HG03095 (cell line): ENCODE results near the gene ARFGAP3.

Experiments used
- ATAC-seq: cut with Tn5 transposase; IDR thresholded peaks from one replicate; pipeline ENCODE4 v1.9.1; 2021; ENCODE audit warnings: moderate library complexity; ENCODE audit not compliant: unreplicated experiment

The ARFGAP3 gene

DNA sequence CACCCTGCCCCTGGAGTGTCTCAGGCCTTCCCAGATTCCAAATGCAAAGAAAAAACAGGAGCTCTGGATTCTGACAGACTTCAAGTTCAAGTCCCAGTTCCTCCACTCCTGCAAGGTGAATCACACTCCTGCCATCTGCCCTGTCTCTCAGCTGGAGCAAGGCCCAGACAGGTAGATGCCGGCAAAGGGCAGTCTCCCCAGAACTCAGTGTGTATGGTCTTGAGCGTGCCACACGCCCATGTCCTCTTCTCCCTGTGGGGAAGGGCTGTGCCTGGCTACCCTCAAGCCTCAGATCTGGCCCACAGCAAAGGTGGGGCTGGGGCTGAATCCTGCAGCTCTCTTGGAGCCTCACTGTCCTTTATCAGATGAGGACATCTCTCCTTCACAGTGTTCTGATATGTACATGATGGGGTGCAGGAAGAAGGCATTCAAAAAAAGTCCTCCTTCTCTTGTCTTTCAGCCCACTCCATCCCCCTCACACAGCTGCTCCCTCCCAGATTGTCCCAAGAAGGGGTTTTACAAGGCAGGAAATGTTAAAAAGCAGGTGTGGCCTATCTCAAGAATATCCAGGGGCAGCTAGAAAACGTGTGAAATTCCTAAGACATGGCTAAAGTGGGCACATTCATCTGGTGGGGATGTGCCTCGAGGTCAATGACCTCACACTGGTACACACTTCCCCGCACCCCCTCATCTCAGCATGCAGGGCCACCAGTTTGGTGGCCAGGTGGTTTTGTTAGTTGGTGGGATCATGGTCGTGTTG is 27.7 kb upstream of the ARFGAP3 start:
- no peak for ATAC-seq

DNA sequence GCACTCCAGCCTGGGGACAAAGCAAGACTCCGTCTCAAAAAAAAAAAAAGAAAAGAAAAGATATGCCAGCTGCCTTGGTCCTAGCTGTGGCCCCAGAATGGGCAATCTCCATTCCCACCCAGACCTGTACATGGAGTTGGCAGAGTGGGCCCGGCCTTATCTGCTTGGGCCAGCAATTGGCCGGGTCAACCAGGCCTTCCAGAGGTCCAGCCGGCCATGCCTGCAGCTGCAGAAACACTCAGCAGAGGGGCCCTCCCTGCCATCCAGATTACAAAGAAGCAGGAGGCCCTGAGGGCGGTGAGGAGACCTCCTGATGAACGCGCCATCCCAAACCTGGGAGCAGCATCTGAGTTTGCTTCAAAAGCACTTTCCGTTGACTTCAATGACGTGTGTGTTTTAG is 26.9 kb upstream of the ARFGAP3 start:
- ATAC-seq: no peak

DNA sequence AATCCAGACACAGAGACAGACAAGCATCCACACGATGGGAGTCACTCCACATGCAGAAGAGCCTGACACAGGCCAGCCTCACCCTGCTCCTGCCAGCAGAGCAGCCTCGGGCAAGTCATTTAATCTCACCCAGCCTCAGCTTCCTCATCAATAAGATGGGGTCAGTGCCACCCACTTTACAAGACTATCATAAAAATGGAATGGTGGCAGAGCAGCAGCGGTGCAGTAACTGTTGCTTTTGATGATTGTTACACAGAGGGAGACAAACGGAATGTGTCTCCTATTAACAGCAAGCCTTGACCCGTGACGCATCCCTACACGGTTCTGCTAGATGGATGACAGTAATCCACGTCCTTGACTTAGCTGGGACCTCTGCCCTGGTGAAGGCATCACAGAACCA is 26.0 kb upstream of the ARFGAP3 start:
- no peak for ATAC-seq

DNA sequence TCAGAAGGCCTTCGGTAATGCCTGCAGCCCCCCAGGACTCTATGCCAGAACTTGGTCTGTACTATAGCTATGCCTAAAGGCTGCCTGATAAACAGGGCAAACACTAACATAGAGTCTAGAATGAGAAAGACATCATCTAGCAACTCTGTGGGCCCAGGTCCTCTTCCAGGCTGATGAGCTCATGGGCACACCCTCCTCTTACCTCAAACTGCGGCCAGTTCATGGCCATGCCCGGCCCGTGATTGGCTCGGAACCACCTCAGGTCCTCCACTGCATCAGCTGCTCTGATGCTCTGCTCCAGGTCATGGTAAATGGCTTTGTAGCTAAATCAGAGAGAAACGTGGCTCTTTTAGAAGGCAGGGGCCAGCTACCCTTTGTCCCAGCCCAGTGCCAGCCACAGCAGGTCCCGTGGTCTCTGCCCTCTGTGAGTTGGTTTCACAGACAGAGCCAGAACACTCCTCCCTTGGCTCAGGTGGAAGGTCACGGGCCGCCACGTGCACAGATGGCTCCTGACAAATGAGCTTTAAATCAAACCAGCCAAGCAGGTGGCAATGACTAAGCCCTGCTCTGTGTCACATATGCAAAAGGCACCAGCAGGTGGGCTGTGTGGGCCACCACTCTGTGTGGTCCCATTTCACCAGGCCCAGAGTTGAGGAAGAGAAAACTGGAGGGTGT is 25.0 kb upstream of the ARFGAP3 start:
- ATAC-seq: no peak

DNA sequence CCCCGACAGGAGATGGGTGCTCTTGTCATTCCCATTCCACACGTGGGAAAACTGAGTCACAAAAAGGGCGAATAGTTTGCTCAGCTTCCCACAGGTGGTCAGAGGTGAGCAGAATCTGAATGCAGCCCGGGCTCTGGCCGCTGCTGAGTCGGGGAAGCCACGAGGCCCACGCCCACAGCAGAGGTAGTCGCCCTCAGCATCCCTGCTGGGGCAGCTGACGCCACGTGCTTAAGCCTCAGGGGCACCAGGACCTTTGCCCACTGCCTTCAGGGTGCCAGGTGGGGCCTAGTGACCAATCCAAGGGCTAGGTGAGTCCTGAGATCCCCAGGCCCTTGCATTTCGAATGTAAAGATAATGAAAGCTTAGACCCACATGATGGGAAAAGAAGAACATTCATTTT is 24.2 kb upstream of the ARFGAP3 start:
- ATAC-seq: no peak

DNA sequence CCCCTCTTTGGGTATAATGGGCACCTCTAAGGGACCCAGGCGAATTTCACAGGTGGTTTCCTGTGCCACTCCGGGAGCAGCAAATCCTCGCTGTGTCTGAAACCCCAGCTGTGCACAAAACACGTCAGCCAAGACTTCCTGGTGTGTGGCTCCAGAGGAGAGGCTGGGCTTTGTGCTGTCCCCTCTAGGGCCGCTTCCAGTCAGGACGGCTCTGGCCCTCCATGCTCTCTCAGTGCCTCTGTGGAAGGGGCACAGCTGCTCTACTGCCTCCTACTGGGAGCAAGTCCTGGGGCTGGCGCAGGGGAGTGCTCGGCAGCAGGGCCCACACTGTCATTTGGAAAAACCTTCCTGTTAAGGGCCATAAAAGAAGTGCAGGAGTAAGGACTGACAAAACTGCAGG is 23.7 kb upstream of the ARFGAP3 start:
- no peak for ATAC-seq

DNA sequence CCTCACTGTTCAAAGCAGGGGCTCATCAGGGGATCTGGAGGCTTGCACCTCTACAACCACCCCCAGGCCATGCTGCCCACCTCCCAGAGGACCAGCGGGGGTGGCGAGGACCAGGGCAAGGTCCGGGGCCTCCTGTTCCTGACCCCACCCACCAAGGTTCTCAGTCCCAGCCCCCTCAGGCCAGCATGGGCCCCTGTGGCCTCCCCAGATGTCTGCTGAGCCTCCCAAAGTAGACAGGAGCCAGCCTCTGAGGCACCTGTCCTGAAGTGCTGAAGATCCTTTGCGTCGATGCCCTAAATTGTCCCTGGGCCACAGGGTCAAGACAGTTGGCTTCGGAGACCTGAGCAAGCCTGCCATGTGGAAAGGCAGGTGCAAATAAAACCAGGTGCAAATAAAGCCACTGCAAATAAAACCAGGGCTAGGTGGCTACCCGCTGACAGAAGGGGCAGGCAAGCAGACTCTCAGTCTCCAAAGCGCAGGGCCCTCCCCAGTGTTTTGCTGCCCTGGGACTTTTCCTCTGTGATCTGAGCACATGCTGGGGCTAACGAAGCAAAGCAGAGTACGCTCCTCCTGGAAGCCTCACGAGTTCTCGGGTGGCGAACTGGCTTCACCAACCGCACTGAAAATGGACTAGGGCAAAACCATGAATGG is 22.4 kb upstream of the ARFGAP3 start:
- no peak for ATAC-seq

DNA sequence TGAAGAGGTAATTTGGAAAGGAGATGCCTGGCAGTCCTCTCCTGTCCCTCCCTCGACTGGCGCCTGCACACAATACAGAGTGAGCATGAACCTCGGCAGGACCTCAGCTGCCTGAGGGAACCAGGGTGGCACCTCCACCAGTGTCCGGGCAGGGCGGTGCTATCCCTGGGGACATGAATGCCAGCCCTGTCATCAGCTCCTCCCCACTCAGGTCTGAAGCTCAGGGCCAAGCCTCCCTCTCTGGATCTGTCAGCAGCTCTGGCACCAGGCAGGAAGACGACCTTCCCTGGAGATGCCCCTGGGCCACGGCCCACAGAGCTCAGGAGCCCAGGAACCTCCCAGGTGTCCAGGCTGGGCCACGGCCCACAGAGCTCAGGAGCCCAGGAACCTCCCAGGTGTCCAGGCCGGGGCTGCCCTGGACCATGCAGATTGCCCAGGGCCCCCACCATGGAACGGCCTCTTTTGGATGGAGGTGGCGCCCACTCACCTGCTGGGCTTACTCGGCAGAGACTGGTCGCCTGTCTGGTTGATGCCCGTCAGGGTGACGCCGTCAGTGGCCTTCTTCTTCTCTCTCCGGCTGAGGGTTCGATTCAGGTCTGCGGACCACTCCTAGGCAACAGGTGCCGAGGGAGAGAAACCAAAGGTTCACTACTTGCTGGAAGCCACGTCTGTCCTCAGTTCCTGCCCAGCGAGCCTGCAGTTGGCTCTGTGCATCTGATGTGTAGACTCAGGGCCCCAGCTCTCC is 21.7 kb upstream of the ARFGAP3 start:
- ATAC-seq: no peak

DNA sequence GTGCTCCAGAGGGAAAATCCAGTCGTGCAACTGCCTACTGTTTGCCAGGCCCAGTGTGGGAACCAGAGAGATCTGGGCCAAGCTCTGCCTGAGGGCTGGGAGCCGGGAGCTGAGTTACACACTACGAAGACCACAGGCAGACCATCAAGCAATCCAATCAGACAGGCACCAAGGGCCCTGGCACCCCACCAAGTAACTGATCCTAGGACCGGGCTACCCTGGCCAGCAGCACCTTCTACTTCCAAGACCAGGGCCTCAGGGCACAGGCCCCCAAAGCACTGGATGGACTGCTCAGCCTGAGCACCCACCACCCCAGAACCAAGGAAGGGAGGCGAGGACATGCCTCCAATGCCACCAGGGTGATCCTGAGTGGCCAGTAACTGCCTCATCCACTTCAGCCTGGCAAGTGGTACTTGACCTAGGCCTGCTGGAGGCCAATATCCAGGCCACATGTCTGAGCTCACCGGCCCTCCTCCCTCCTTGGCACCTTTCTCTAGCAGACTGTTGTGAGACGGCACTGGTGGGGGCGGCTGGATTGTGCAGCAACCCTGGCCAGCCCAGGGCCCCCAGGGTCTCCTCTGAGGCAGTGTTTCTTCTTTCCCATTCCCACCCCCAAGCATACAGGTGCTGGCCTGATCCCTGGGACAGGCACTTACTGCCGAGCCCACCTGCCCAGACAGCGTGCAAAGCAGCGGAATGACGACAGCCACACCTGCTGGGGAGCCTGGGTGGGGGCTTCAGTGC is 20.7 kb upstream of the ARFGAP3 start:
- no peak for ATAC-seq

DNA sequence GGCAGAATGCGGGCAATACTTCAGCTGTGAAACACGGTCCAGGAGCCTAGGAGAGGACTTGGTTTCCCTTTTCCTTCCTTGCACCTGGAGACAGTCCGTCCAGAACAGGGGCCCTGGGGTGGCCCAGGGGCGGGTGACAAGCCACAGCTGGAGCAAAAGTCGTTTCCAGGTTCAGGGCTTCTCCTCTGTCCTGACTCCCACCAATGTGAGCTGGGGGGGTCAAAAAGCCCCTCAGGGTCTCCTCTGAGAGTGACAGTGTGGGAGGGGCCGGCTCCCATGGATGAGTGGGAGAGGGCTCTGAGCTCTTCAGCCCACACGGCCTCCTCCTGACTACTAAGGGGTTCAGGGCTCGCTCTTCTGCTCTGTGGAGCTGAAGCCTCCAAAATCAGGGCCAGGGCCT is 20.1 kb upstream of the ARFGAP3 start:
- no peak for ATAC-seq

DNA sequence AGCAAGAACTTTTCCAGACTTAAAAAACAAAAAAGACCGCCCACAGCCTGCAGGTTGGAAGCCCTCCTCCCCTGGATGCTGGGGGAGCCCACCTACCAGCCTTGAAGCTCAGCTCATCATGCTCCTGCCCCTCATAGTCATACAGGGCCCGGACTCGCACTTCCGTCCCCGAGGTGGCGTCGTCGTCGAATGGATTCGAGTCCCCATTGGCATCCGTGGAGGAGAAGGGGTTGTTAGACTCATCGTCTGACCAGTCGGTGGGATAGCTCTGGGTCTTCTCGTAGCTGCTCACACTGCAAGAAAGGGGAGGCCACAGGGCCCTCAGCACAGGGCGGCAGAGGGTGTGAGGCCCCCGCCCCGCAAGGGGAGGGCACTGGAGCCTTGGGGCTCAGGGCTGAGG is 19.0 kb upstream of the ARFGAP3 start:
- ATAC-seq: no peak

DNA sequence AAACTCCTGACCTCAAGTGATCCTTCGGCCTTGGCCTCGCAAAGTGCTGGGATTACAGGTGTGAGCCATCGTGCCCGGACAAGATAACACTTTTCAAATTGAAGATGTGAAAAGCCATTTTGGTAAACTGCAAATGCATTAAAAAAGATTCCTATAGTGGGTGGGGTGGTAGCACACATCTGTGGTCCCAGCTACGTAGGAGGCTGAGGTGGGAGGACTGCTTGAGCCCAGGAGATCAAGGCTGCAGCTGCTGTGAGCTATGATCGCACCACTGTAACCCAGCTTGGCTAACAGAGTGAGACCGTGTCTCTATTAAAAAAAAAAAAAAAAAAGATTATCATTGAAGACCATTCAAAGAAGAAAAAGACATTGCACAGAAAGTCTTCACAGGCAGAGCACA is 16.9 kb upstream of the ARFGAP3 start:
- ATAC-seq: no peak

DNA sequence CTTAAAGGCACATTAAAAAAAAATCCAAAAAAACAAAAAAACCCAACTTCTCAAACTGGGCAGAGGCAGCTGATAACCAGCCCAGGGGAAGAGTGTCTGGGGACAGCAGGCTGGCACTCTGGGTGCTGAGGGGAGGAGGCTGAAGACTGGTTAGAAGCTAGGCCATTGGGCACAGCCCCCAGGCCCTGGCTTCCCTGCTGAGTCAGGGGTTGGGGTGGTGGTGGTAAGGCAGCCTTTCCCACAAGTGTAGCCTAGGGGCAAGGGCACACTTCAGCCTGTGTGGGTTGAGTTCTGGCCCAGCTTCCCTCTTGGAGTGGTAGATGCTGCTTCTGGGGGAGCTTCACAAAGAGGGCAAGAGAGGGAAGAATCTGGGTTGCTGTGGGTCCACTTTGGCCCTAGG is 16.3 kb upstream of the ARFGAP3 start:
- ATAC-seq: no peak

DNA sequence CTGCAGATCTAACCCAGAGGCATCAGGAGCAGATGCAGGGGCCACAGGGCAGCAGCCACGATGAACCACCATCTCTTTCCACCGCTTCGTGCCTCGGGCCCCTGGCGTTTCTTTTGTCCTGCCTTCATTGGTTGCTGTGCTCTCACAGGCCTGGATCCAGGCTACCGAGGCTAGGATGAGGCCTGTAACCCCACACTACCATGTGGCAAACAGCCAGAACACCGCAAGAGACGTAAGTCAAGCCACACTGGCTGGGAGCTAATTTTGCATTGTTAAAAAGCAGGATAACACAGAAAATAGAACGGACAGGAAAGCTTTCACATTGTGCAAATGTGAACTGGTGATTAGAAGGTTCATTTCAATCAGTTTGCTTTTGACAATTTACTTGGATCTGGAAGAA is 15.7 kb upstream of the ARFGAP3 start:
- no peak for ATAC-seq

DNA sequence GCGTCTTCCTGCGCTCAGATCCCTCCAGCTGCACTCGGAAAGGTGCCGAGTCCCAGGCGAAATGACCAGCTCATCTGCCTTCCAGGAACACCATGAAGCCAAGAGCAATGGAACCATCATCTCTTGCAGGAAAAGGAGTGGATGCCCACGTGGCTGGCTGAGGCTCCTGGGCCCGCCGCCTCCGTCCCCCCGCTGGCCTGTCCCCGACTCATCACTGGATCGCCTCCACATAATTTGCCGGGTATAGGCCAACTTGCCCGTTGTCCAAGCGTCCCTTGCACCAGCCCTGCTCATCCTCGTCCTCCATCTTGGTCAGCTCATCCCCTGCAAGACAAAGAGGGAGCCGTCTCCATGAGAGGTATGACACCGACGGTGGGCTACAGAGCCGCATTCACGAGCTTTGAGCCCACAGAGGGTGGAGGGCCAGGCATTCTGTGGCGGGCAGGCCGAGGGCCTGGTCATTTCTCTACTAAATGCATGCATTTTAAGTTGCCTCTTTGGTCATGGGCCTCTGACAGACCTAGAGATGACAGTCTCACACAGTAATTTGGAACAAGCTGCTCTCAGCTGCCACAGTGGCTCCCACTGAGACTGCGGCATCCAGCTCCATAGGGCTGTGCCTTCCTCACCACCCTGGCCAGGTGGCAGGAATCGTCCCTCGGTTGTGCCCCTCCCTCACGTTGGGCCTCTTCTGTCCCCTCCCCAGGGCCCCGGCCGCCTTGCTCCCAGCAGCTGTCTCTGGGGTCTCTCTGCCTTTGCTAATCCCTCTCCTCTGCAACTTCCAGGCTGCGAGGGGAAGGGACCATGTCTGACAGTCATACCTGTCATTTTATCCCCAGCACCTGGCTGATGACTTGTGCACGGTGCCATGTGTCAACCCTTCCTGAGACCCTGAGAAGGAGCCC is 14.3 kb upstream of the ARFGAP3 start:
- no peak for ATAC-seq

DNA sequence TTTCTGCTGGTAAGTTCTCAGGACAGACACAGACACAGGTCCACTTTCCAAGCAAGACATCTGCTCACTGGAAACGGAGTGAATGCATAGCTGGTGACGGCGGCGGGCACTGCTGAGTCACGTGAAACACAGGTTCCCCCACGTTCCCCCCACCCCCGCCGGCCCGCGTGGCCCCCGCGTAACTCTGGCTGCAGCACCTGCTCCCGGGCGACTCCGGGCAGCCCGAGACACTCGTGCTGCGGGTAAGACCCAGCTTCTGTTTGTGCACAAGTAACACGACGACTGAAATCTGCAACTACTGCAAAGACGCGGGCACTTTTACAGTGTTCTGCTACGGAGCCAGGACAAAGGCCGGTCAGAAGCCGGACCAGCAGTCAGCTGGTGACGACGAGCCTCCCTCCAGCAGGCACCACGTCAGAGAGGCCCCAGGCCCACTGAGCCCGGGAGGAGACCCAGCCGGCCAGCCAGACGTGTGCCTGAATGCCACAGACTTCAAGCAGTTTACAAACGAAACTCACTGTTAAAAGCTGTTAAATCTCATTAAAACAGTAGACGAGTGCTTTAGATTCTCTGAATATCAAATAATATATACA is 12.9 kb upstream of the ARFGAP3 start:
- ATAC-seq: no peak

DNA sequence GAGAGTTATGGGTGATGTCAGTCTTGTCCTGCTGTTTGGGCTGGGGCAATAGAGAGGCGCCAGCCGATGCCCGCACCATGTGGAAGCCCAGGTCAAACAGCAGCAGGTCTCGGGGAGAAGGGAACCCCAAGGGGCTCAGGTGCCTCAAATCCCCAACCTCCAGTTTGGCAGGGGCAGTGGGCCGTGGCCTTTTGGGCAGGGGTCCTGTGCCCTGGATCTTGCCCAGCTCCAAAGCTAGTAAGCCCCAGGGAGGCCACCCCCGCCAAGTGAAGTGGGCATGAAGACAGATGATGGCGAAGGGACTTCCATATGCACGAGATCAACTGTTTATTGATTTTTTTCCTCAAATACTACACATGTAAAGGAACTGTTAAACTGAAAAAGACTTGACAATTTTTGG is 12.4 kb upstream of the ARFGAP3 start:
- ATAC-seq: no peak

DNA sequence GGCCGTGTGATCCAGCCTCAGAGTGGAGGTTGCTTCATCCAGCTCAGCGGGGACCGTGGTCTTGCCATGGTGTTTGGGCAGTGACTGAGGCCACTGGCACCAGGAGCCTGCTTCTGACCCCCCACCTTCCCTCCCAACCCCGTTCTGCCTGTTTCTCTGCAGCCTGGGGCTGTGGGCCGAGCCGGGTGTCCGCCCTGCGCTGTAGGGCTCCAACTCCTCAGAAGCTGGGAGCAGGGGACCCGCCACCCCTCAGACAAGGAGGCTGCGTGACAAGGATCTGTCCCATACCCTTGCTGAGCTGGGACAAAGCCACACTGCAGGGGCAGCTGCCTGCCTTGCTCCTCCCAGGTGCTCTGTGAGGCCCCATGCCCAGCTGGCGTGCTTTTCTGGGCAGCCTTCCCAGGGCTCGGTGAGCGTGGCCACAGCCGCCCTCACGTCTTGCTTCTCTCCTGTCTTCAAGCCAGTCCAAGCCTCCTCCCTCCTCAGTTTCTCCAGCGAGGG is 11.7 kb upstream of the ARFGAP3 start:
- ATAC-seq: no peak

DNA sequence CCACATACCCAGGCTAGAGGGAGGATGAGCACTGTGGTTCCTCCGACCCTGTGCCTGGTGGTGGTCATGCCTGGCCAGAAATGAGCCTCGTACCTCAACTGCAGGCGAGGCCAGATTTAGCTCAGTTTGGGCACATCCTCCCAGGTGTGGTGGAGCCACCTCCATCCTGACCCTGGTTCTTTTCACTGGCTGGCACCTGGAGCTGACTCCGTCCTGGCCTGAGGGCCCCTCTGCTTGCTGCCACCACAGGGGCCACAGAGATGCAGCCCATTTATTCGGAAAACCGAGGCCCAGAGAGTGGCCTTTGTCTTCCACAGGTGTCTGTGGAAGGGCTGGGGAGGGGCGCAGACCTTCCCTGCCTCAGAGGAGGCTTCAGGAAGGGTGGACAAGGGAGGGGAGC is 9.0 kb upstream of the ARFGAP3 start:
- no peak for ATAC-seq
